Skeletal muscle satellite cell (primary cell): Measurements from ENCODE around the gene RNF34. TPM values are rescaled to one million over a fixed set of nuclear protein-coding genes. Genes with fewer than 3 reads are reported as not detected.

Experiments used
- H3K27me3 ChIP-seq: 2 replicates; pipeline ENCODE4 v1.7.0; 2013; ENCODE audit warnings: low read length; ENCODE audit not compliant: control insufficient read depth, insufficient read depth
- H3K36me3 ChIP-seq: 2 replicates; pipeline ENCODE4 v1.7.0; 2013; ENCODE audit warnings: mild to moderate bottlenecking, control low read depth, low read length; ENCODE audit not compliant: insufficient read depth
- H3K4me1 ChIP-seq: 2 replicates; pipeline ENCODE4 v1.7.0; 2013; ENCODE audit warnings: low read length; ENCODE audit not compliant: control insufficient read depth, insufficient read depth
- H3K4me2 ChIP-seq: 2 replicates; pipeline ENCODE4 v1.7.0; 2013; ENCODE audit warnings: mild to moderate bottlenecking, low read length
- H3K4me3 ChIP-seq: 2 replicates; pipeline ENCODE4 v1.7.0; 2013; ENCODE audit warnings: low read length
- H3K9ac ChIP-seq: 2 replicates; pipeline ENCODE4 v1.7.0; 2013; ENCODE audit warnings: mild to moderate bottlenecking, low read depth, low read length, moderate library complexity
- H3K9me3 ChIP-seq: replicated peaks from 2 replicates; pipeline ENCODE4 v1.7.0; 2013; ENCODE audit warnings: mild to moderate bottlenecking, control low read depth, low read length
- total RNA-seq: library from RNA; depleted of rRNA; stranded (reverse); fragments of >200 nt; gene quantifications from 2 replicates; pipeline ENCODE4 v1.2.3, GENCODE V29; 2012; rRNA removed

Gene RNF34
- total RNA-seq, result 35.4 and 36.0 TPM in 2 replicates

GRCh38 chr12:121399391-121400331 is at the start of gene RNF34:
TSS of gene RNF34 (plus strand) at chr12:121400118. CDS start at chr12:121400213, 95 bp downstream.
- Histone ChIP-seq H3K27me3 (no peaks in the 10 kb centered on the region), H3K36me3 (peaks cover 3% of the 10 kb centered on the region), H3K9me3 (no peaks in the 10 kb centered on the region), H3K4me3 (peak within 1 kb of the TSS; percentile 85), H3K4me2 (peak within 1 kb of the TSS; percentile 80), H3K9ac (peak within 1 kb of the TSS; percentile 92), H3K4me1 (peaks cover 6% of the 10 kb centered on the region)

GRCh38 chr12:121351820-121352681 is 47.9 kb upstream of the RNF34 start, which contains the start of gene ANAPC5:
TSS of gene ANAPC5 (minus strand) at chr12:121352411. CDS start at chr12:121352340, 71 bp downstream.
- Histone ChIP-seq H3K9ac (peak within 1 kb of the TSS; percentile 88), H3K36me3 (no peaks in the 10 kb centered on the region), H3K9me3 (no peaks in the 10 kb centered on the region), H3K4me2 (peak within 1 kb of the TSS; percentile 81), H3K4me1 (peaks cover 6% of the 10 kb centered on the region), H3K27me3 (no peaks in the 10 kb centered on the region), H3K4me3 (peak within 1 kb of the TSS; percentile 83)

DNA sequence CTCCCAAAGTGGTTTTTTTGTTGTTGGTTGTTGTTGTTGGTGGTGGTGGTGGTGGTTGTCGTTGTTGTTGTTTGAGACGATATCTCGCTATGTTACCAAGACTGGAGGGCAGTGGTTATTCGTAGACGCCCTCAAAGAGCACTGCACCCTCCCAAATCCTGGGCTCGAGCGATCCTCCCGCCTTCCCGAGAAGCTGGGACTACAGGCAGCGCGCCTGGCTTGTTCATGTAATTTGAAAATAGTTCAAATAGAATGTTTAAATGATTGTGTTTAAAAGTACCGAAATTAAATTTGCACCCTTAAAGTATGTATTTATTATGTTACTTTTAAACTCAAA is 47.3 kb upstream of the RNF34 start:
- H3K4me1 ChIP-seq, result peaks cover 6% of the 10 kb centered on the region
- peak overlapping the region; percentile 83 for H3K4me3 ChIP-seq
- no peaks in the 10 kb centered on the region for H3K36me3 ChIP-seq
- no peaks in the 10 kb centered on the region for H3K9me3 ChIP-seq
- H3K27me3 ChIP-seq, result no peaks in the 10 kb centered on the region
- H3K4me2 ChIP-seq, result peak overlapping the region; percentile 77
- H3K9ac ChIP-seq, result peak overlapping the region; percentile 88

DNA sequence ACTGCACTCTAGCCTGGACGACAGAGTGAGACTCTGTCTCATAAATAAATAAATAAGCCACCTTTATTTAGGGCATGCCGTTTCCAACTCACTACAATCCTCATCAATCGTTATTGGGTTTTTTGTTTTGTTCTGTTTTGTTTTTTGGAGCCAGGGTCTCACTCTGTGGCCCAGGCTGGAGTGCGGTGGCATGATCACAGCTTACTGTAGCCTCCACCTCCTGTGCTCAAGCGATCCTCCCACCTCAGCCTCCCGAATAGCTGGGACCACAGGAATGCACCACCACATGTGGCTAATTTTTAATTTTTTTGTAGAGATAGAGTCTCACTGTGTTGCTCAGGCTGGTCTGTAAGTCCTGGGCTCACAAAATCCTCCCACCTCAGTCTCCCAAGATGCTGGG is 44.1 kb upstream of the RNF34 start:
- peaks cover 3% of the 10 kb centered on the region for H3K4me1 ChIP-seq
- no peak overlapping the region for H3K4me2 ChIP-seq
- H3K36me3 ChIP-seq, result no peaks in the 10 kb centered on the region
- no peaks in the 10 kb centered on the region for H3K27me3 ChIP-seq
- H3K9me3 ChIP-seq, result no peaks in the 10 kb centered on the region
- no peak overlapping the region for H3K9ac ChIP-seq
- H3K4me3 ChIP-seq, result no peak overlapping the region

DNA sequence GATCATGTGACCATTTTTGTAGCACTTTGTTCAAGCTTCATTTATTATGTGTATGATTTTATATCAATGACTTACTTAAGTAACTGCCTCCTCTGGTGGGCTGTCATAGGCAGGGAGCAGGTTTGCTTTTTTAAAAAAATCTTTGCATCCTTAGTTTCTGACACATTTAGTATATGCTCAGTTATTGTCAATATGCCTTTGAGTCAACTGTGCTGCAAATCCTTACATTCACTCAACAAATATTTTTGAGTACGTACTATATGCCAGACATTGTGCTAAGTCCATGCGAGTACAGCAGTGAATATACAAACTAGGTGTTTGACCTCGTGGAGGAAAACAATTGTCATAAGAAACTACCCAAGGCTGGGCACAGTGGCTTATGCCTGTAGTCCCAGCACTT is 43.3 kb upstream of the RNF34 start:
- H3K4me3 ChIP-seq, result no peak overlapping the region
- no peaks in the 10 kb centered on the region for H3K27me3 ChIP-seq

DNA sequence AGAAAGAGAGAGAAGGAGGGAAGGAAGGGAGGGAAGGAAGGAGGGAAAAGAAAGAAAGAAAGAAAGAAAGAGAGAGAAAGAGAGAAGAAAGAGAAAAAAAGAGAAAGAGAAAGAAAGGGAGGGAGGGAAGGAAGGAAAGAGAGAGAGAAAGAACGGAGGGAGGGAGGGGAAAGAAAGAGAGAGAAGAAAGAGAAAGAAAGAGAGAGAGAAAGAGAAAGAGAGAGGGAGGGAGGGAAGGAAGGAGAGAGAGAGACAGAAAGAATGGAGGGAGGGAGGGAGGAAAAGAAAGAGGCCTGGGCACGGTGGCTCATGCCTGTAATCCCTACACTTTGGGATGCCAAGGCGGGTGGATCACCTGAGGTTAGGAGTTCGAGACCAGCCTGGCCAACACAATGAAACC is 42.6 kb upstream of the RNF34 start:
- Histone ChIP-seq H3K4me3 (no peak overlapping the region), H3K9ac (no peak overlapping the region), H3K27me3 (no peaks in the 10 kb centered on the region), H3K9me3 (no peaks in the 10 kb centered on the region), H3K4me2 (no peak overlapping the region), H3K36me3 (no peaks in the 10 kb centered on the region), H3K4me1 (no peaks in the 10 kb centered on the region)

More for the DNA sequence above, 43.3 kb upstream of the RNF34 start:
- no peak overlapping the region for H3K9ac ChIP-seq
- H3K4me2 ChIP-seq, result no peak overlapping the region
- H3K36me3 ChIP-seq, result no peaks in the 10 kb centered on the region
- no peaks in the 10 kb centered on the region for H3K4me1 ChIP-seq
- H3K9me3 ChIP-seq, result no peaks in the 10 kb centered on the region

DNA sequence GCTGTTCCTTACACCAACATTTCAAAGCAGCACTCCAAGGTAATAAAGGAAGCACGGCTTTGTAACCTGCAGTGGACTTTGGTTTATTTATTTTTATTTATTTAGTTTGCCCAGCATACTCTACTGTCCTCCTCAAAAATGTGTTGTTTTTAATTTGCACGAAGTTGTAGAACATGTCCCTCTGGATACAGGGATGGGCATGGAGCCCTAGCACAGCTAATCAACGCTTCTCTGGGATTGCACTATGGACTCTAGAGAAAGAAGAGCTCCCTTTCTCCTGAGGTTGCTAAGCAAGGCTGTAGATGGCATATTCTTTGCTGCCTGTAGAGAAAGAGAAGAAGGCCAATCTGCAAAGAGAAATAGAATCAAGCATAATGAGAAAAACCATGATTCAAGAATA is 41.8 kb upstream of the RNF34 start:
- no peak overlapping the region for H3K9ac ChIP-seq
- H3K36me3 ChIP-seq, result no peaks in the 10 kb centered on the region
- no peaks in the 10 kb centered on the region for H3K4me1 ChIP-seq
- no peak overlapping the region for H3K4me2 ChIP-seq
- no peaks in the 10 kb centered on the region for H3K9me3 ChIP-seq
- no peaks in the 10 kb centered on the region for H3K27me3 ChIP-seq
- no peak overlapping the region for H3K4me3 ChIP-seq

- Histone ChIP-seq H3K36me3 (no peaks in the 10 kb centered on the region), H3K4me2 (peak overlapping the region; percentile 50), H3K9me3 (no peaks in the 10 kb centered on the region), H3K4me1 (peaks cover 17% of the 10 kb centered on the region), H3K4me3 (no peak overlapping the region), H3K9ac (no peak overlapping the region), H3K27me3 (no peaks in the 10 kb centered on the region)
Measured at GRCh38 chr12:121364683-121365121, 35.2 kb upstream of the RNF34 start.

DNA sequence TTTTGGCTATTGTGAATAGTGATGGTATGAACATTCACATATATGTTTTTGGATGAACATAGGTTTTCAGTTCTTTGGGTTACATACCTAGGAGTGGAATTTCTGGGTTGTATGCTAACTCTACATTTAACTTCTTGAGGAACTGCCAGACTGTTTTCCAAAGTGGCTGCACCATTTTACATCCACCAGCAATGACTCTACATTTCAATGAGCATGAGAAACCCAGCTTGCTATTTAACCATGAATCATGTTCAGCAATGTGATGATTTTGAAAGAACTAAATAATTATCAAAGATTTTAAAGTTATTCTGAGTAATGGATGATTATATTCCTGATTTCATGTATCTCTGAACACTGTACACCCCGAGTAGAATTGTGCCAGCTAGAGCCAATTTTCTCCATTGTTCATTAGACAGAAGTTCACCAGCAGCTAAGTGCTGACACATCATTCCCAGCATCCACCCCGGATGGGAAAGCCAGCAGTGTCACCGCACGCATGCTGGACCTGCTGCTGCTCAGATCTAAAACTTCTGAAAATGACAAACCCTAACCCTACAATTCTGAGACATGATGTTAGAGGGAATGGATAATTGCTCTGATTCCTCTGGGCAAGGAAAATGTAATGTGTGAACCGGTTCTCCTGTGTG is 34.4 kb upstream of the RNF34 start:
- H3K4me2 ChIP-seq, result peak overlapping the region; percentile 50
- no peaks in the 10 kb centered on the region for H3K9me3 ChIP-seq
- H3K36me3 ChIP-seq, result no peaks in the 10 kb centered on the region
- H3K4me1 ChIP-seq, result peaks cover 17% of the 10 kb centered on the region
- no peak overlapping the region for H3K4me3 ChIP-seq
- H3K27me3 ChIP-seq, result no peaks in the 10 kb centered on the region
- H3K9ac ChIP-seq, result no peak overlapping the region

DNA sequence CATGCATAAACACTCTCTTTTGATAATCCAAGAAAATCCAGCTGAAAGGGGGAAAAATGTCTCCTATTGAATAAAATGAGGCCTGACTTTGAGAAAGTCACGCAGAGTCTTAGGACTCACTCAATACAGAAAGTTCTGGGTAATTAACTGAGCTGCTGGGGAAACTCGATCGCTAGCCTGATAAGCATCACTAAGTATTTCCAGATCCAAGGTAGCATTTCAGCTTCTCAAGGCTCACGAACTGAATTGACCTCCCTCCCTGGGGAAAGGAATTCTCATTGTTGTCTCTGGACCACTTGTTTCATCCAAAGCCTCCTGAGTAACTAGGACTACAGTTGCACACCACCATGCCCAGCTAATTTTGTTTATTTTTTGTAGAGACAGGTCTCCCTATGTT is 33.9 kb upstream of the RNF34 start:
- Histone ChIP-seq H3K27me3 (no peaks in the 10 kb centered on the region), H3K4me3 (no peak overlapping the region), H3K9ac (no peak overlapping the region), H3K4me1 (peaks cover 17% of the 10 kb centered on the region), H3K36me3 (no peaks in the 10 kb centered on the region), H3K9me3 (no peaks in the 10 kb centered on the region), H3K4me2 (no peak overlapping the region)

DNA sequence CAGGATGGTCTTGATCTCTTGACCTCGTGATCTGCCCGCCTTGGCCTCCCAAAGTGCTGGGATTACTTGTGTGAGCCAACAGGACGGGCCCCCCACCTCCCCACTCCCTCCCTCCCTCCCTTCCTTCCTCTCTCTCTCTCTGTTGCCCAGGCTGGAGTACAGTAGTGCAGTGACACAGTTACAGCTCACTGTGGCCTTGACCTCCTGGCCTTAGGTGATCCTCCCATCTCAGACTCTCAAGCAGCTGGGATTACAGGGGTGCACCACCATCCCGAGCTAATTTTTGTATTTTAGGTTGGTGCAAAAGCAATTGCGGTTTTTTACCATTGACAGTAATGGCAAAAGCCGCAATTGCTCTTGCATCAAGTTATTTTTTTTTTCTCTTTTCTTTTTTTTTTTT is 28.5 kb upstream of the RNF34 start:
- Histone ChIP-seq H3K4me2 (no peak overlapping the region), H3K36me3 (no peaks in the 10 kb centered on the region), H3K9ac (no peak overlapping the region), H3K9me3 (no peaks in the 10 kb centered on the region), H3K4me3 (no peak overlapping the region), H3K4me1 (no peaks in the 10 kb centered on the region), H3K27me3 (peaks cover 4% of the 10 kb centered on the region)
